HCT116 (cell line): ENCODE data around the gene HMCN1.

Source experiments
- EGR1 ChIP-seq: IDR thresholded peaks from 2 replicates; pipeline ENCODE4 v1.6.1; 2012; ENCODE audit warnings: low read depth
- MAX ChIP-seq: IDR thresholded peaks from 2 replicates; pipeline ENCODE4 v1.6.1; 2012
- POLR2A ChIP-seq: IDR thresholded peaks from 2 replicates; pipeline ENCODE4 v1.7.0; 2011; ENCODE audit warnings: borderline replicate concordance; ENCODE audit not compliant: insufficient read depth, insufficient read length; ENCODE audit errors: extremely low read depth
- REST ChIP-seq: IDR thresholded peaks from 2 replicates; pipeline ENCODE4 v1.6.1; 2012; ENCODE audit warnings: low read depth
- SIN3A ChIP-seq: IDR thresholded peaks from 2 replicates; pipeline ENCODE4 v1.6.1; 2012; ENCODE audit warnings: low read depth
- YY1 ChIP-seq: IDR thresholded peaks from 2 replicates; pipeline ENCODE4 v1.6.1; 2011; ENCODE audit warnings: low read length, low read depth, moderate library complexity, mild to moderate bottlenecking; ENCODE audit not compliant: insufficient replicate concordance; ENCODE audit errors: extremely low read depth
- TF ChIP-seq, protein P1 (sequence below), 3 experiments: fragments of 200-600 bp in 1 of 3; sonication (generic) in 1 of 3; IDR thresholded peaks in 2 of 3; conservative IDR thresholded peaks in 1 of 3; 2 replicates each; pipeline ENCODE4 v1.5.1; 2012 to 2017; ENCODE audit warnings: low read depth in 2 of 3, low read length in 2 of 3, antibody characterized with exemption in 1 of 3, borderline replicate concordance in 1 of 3, control low read depth in 1 of 3, mild to moderate bottlenecking in 1 of 3, mixed read lengths in 1 of 3, mixed run types in 1 of 3, moderate library complexity in 1 of 3; ENCODE audit not compliant: insufficient read depth in 1 of 3
- TF ChIP-seq, protein P2 (sequence below): IDR thresholded peaks from 2 replicates; pipeline ENCODE4 v1.6.1; 2011; ENCODE audit warnings: mild to moderate bottlenecking, low read length, moderate library complexity; ENCODE audit not compliant: insufficient replicate concordance; ENCODE audit errors: extremely low read depth

DNA sequence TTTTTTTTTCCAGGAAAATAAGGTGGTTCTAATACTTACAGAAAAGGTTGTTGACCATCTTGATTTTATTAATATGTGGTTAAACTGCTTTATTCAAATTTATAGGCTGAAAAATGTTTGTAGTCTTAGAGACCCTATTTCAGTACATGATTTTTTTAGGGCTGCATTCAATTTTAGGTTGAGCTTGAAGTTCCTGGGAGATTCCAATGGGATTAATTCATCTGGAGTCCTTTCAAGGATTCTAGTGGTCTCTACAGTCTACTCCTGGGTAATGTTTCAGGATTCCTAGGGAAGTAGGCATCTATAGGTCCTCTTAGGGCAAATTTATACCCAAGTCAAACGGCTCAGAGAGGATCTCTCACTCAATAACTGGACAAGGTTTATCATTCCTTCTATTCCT, 126.7 kb downstream of the HMCN1 start:
- TF ChIP-seq SIN3A: no peak
- TF ChIP-seq, protein P1, sequence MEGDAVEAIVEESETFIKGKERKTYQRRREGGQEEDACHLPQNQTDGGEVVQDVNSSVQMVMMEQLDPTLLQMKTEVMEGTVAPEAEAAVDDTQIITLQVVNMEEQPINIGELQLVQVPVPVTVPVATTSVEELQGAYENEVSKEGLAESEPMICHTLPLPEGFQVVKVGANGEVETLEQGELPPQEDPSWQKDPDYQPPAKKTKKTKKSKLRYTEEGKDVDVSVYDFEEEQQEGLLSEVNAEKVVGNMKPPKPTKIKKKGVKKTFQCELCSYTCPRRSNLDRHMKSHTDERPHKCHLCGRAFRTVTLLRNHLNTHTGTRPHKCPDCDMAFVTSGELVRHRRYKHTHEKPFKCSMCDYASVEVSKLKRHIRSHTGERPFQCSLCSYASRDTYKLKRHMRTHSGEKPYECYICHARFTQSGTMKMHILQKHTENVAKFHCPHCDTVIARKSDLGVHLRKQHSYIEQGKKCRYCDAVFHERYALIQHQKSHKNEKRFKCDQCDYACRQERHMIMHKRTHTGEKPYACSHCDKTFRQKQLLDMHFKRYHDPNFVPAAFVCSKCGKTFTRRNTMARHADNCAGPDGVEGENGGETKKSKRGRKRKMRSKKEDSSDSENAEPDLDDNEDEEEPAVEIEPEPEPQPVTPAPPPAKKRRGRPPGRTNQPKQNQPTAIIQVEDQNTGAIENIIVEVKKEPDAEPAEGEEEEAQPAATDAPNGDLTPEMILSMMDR (IDR thresholded peaks at IDR 0.05 in 2 of 3, conservative IDR thresholded peaks at IDR 0.05 in 1 of 3; ENCODE audit: borderline replicate concordance in 1 of 3, insufficient read depth in 1 of 3, low read depth in 2 of 3, low read length in 2 of 3): no peak
- no peak for TF ChIP-seq REST
- TF ChIP-seq, protein P2, sequence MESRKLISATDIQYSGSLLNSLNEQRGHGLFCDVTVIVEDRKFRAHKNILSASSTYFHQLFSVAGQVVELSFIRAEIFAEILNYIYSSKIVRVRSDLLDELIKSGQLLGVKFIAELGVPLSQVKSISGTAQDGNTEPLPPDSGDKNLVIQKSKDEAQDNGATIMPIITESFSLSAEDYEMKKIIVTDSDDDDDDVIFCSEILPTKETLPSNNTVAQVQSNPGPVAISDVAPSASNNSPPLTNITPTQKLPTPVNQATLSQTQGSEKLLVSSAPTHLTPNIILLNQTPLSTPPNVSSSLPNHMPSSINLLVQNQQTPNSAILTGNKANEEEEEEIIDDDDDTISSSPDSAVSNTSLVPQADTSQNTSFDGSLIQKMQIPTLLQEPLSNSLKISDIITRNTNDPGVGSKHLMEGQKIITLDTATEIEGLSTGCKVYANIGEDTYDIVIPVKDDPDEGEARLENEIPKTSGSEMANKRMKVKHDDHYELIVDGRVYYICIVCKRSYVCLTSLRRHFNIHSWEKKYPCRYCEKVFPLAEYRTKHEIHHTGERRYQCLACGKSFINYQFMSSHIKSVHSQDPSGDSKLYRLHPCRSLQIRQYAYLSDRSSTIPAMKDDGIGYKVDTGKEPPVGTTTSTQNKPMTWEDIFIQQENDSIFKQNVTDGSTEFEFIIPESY: no peak
- no peak for TF ChIP-seq EGR1
- TF ChIP-seq POLR2A: no peak
- no peak for TF ChIP-seq MAX
- TF ChIP-seq YY1: no peak
